NCI-H128 (cell line): ENCODE results near the gene NDUFS8.

Source experiments
- DNase-seq: peaks from one replicate; lab custom pipeline; 2025; ENCODE audit not compliant: unreplicated experiment; lab: John Stamatoyannopoulos, UW

NDUFS8 gene

DNA sequence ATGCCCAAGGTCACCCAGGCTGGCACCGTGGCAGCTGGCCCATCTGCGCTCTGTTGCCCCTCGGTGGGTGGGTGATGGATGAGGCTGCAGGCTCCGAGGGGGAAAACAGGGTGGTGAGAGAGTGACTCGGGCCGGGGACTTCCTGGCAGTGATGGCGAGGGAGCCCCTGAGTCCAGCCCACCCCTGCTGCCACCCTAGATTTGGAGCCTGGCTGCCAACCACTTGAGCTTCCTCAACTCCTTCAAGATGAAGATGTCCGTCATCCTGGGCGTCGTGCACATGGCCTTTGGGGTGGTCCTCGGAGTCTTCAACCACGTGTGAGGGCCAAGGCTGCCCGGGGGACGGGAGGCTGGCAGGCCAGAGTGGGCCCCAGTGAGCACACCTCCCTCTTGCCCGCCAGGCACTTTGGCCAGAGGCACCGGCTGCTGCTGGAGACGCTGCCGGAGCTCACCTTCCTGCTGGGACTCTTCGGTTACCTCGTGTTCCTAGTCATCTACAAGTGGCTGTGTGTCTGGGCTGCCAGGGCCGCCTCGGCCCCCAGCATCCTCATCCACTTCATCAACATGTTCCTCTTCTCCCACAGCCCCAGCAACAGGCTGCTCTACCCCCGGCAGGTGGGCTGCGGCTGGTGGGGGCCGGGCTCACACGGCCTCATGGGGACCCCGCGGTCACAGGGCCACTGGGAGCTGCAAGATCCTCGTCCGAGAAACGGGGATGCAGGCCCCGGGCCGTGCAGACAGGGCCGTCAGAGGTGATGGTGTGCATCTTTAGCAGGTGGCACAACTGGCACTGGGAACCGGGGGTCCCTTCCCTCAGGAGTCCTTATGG lies 18.4 kb downstream of the NDUFS8 start:
- DNase-seq = no peak

DNA sequence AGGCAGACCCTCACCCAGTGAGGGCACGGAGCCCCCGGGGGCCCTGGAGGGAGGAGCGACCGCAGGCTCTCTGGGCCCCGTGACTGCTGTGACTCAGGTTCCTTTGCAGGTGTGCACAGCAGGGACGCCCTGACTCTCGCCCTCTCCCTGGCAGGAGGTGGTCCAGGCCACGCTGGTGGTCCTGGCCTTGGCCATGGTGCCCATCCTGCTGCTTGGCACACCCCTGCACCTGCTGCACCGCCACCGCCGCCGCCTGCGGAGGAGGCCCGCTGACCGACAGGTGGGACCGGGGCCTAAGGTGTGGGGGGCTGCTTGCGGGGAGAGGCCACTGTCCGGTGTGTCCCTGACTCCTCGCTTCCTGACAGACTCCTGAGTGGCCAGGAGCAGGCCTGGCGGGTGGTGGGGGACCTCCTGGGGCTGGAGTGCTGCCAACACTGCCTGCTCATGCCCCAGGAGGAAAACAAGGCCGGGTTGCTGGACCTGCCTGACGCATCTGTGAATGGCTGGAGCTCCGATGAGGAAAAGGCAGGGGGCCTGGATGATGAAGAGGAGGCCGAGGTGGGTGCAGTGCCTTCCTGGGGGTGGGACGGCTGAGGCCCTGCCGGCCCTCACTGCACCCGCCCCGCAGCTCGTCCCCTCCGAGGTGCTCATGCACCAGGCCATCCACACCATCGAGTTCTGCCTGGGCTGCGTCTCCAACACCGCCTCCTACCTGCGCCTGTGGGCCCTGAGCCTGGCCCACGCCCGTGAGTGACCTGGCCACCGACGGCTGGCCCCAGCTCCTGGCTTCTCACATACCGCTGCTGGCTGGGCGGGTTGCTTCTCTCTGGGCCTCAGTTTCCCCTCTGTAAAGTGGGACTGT lies 19.3 kb downstream of the NDUFS8 start:
- DNase-seq = no peak

- no peak for DNase-seq
These were observed 19.9 kb downstream of the NDUFS8 start for GRCh38 chr11:68050371-68050841.

DNA sequence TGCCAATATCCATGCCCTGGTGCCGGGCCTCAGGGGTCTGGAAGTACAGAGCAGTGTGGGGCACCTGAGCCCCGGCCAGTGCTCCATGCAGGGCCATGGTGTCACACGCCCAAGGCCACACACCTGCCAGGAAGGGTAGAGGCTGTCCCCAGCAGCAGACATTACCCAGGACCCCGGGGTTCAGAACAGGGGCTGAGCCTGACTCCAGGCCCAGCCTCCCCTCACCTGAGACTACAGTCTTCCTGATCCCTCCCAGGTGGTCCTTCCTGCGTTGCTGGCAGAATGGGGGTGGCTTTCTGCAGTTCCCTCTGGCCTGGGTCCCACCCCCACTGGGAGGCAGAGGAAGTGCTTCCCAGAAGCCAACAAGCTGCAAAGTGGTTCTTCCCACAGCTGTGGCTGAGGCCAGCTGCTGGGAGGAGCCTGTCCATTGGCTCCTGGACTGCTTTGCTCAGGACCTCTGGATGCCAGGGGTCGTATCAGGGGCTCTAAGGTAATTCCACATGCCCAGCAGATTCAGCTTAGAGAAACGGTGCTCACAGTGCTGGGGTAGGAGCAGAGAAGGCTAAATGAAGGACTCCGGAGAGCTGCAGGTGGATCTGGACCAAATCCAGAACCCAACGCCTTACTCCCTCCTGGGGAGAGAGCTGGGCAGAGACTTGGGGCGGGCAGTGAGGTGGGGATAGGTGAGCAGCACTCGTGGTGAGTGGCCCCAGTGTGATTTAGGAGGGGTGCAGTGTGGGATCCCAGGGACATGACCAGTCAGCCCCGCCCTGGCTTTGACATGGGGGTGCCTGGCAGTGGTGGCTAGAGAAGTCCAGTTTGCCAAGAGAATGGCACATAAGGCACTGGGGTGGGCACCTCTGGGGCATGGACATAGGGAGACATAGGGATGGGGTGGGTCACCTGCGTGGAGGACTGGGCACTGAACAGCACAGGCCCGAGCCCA lies 21.0 kb downstream of the NDUFS8 start:
- no peak for DNase-seq

DNA sequence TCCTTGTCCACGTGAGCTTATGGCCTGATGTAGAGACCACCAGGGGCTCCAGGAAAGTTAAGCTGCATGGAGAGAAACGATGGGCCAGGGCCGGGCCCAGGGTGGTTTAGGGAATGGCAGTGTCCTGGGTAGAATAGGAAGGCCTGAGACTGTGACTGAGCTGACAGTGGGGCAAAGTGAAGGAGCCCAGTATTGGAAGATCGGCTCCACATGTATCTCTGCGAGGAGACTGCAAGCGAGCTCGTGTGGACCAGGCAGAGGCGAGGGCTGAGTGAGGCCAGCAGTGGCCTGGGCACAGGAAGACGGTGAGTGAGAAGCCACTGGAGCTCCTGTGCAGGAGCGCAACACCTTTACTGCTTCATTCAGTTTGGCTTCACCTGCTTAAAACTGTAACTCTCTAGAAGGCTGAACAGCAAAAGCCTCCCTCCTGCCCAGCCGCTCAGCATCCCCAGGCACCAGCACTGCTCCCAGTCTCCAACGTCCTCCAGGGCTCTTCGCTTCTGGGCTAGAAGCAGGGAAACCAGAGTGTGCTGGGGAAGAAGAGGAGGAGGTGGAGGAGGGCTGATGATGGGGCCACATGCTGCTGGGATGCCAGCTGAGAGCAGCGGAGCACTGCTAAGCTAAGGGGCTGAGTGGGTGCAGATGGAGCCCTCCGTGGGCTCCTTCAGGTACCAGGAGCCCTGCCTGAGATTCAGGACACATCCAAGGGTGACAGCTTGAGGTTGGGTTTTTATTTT lies 21.8 kb downstream of the NDUFS8 start:
- no peak for DNase-seq

DNA sequence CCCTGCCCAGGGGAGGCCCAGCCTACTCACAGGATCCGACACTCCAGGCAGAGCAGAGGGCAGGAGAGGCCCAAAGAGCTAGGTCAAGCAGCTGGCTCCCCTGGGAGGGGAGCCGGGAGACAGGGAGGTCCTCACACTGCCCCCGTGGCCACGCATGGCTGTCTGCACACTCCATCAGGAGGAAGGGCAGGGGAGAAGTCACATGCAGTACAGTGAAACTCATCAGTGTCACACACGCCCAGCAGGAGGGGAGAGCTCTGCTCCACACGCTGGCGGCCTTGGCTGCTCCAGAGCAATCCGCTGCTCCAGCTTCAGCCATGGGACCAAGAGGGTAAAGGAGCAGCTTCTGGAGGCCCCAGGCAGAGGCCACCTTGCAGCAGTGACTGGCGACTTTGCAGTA lies 22.6 kb downstream of the NDUFS8 start:
- DNase-seq = no peak

GRCh38 chr11:68053981-68054812 lies 23.7 kb downstream of the NDUFS8 start:
- no peak for DNase-seq

- no peak for DNase-seq
These were observed 26.1 kb downstream of the NDUFS8 start for GRCh38 chr11:68056317-68057285.

DNA sequence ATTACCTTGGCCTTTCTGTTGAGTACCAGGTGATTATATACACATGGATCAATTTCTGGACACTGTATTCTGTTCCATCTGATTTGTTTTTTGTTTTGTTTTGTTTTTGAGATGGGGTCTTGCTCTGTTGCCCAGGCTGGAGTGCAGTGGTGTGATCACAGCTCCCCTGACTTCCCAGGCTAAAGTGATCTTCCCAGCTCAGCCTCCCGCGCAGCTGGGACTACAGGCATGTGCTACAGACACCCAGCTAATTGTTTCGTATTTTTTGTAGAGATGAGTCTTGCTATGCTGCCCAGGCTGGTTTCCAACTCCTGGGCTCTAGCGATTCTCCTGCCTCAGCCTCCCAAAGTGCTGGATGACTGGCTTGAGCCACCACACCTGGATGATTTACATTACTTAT lies 27.3 kb downstream of the NDUFS8 start:
- DNase-seq = no peak

DNA sequence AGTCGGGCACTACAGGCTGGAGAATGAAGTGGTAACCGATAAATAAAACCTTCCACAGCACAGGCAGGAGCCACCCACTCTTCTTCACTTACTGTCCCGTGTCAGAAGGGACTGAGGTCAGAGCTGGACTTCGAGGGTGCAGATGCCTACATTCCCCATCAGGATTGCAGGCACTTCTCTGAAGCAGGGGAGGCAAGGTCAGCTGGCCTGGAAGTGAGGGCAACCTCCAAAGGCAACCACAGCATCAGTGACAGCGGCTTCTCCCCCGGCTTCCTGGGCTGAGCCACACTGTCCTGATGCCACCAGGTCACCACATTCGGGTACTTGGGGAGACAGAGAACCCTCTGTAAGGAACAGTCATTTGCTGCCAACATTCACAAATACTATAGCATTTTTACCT lies 31.0 kb downstream of the NDUFS8 start:
- DNase-seq = no peak

- no peak for DNase-seq
These were observed 34.4 kb downstream of the NDUFS8 start for GRCh38 chr11:68064926-68065325.

GRCh38 chr11:68065841-68066240 lies 35.4 kb downstream of the NDUFS8 start:
- no peak for DNase-seq

DNA sequence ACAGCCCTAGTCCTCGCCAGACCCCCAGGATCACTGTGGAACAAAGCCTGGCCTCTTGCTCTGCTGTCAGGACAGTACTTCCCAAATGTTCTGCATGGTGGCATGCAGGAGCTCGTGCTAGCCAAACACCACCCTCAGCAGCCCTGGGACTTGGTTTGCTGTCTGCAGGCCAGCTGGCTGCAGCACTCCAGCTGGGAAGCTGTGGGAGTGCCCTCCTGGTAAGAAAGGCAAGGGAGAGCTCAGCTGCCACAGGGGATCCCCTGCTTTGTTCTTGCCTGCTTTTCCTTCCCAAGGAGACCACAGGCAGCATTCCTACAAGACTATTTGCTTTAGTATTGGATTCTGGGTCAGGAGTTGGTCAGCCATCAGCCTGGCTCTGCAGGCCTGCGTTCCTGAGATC lies 36.3 kb downstream of the NDUFS8 start:
- no peak for DNase-seq

- no peak for DNase-seq
These were observed 37.5 kb downstream of the NDUFS8 start for GRCh38 chr11:68067991-68068390.

DNA sequence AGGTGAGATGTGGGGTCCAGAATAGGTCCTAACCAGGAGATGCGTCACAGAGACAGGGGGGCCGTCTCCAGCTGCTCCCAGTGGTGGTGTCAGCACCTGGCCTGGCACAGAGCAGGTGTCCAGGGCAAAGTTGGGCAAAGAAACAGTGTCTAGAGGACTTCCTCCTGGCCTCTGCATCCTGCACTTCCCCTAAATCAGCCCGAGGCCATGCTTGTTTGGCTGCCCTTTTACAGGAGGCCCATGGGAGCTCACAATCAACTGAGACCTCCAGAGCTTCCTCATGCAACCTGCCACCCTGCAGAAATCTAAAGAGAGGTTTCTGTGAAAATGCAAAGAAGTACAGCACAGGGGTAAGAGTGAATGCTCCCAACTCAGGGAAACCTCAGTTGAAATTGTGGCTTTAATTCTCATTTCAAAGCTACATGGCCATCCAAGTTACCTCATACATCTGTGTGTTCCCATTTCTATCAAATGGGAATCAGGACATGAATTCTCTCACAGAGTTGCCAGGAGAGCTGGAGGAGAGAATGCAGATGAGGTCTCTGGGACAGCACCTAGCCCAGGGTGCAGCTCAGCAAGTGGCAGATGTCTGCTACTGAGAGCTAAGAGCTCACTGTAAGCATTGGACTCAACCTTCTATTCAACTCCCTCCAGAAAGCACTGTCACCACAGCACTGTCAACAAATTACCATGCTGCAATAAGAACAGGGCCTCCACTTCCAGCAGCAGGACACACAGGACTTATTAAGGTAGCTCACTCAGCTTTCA lies 41.0 kb downstream of the NDUFS8 start:
- DNase-seq = no peak

GRCh38 chr11:68074584-68075352 lies 44.3 kb downstream of the NDUFS8 start:
- no peak for DNase-seq
